Body of pancreas (tissue), 4 donors: ENCODE data around the gene NACC2. TPM values are rescaled to one million over a fixed set of nuclear protein-coding genes. Genes with fewer than 3 reads are reported as not detected.

ENCODE experiments used
- ATAC-seq: fragments of 150-250 bp; one replicate; pipeline ENCODE4 v1.9.1; 2016
- DNase-seq, 4 donors: peaks; one replicate each; pipeline ENCODE4 v3.0.0-alpha.2; 2019
- H3K27ac ChIP-seq, 4 donors: fragments of 200-600 bp; sonication (generic); 1 replicate in 3 of 4; 2 replicates in 1 of 4; pipeline versions ENCODE4 v1.5.1 to v1.6.1; 2016 to 2019; ENCODE audit warnings: mild to moderate bottlenecking in 1 of 4, mixed read lengths in 1 of 4, moderate library complexity in 1 of 4
- H3K27me3 ChIP-seq, 2 donors: fragments of 200-600 bp; sonication (generic); one replicate each; pipeline ENCODE4 v1.6.0; 2016; ENCODE audit warnings: mild to moderate bottlenecking in 1 of 2
- H3K36me3 ChIP-seq, 2 donors: fragments of 200-600 bp; sonication (generic); replicated peaks in 1 of 2; 2 replicates each; pipeline ENCODE4 v1.5.1; 2016; ENCODE audit warnings: low read depth in 2 of 2; ENCODE audit not compliant: insufficient read depth in 1 of 2
- H3K4me1 ChIP-seq: fragments of 200-600 bp; sonication (generic); one replicate; pipeline ENCODE4 v1.6.0; 2016
- H3K4me3 ChIP-seq, 2 donors: fragments of 200-600 bp; sonication (generic); 1 replicate in 1 of 2; 2 replicates in 1 of 2; pipeline ENCODE4 v1.5.1; 2016 to 2019
- H3K9me3 ChIP-seq, 3 donors: fragments of 200-600 bp; sonication (generic); 1 replicate in 2 of 3; 2 replicates in 1 of 3; pipeline ENCODE4 v1.5.1; 2016
- CTCF ChIP-seq, 7 experiments: fragments of 450-650 bp in 4 of 7; fragments of 200-600 bp in 3 of 7; sonication (generic) in 3 of 7; IDR thresholded peaks; one replicate each; pipeline ENCODE4 v1.5.1; 2016 to 2019; ENCODE audit warnings: antibody characterized with exemption in 7 of 7
- POLR2A ChIP-seq, 3 donors: fragments of 450-650 bp; IDR thresholded peaks; one replicate each; pipeline ENCODE4 v1.6.1; 2016; ENCODE audit warnings: antibody characterized with exemption in 3 of 3, mild to moderate bottlenecking in 2 of 3
- WGBS, 2 donors: methylation state at CpG; one replicate each; pipeline ENCODE4 v1.1.5; 2017; 5-methylcytosine and 5-hydroxymethylcytosine counted together
- intact Hi-C: fragments of 100-400 bp; cut with DNase I; formaldehyde crosslinking; loops from one replicate; pipeline ENCODE4 v1.15.1; 2023
- total RNA-seq, 2 donors: library from RNA; depleted of rRNA; stranded (reverse); fragments of >200 nt; gene quantifications; one replicate each; pipeline ENCODE4 v1.1.0, GENCODE V29; 2016

The NACC2 gene
- total RNA-seq, 2 donors from 2014 or later, result 16.6 to 21.1 TPM

GRCh38 chr9:135995816-135996215 lies 99.3 kb downstream of the NACC2 start:
- 91 to 93% methylated on average over 14 to 21 of the region's 21 CpGs for WGBS, 2 donors
- DNase-seq (no peak), ATAC-seq (no peak)
- peaks cover 19% of the 10 kb centered on the region for H3K4me1 ChIP-seq
- H3K36me3 ChIP-seq, result no peaks in the 10 kb centered on the region
- H3K4me3 ChIP-seq, result no peak overlapping the region
- H3K27me3 ChIP-seq, result no peaks in the 10 kb centered on the region
- no peaks in the 10 kb centered on the region for H3K9me3 ChIP-seq
- no peak overlapping the region for H3K27ac ChIP-seq
- no peak for TF ChIP-seq POLR2A (IDR thresholded peaks at IDR 0.05)
- TF ChIP-seq CTCF (IDR thresholded peaks at IDR 0.05), result no peak
- intact Hi-C loops, result no loop called here

GRCh38 chr9:135994501-135995192 lies 100.4 kb downstream of the NACC2 start:
- intact Hi-C loops, result no loop called here
- Histone ChIP-seq H3K4me3 (no peak overlapping the region), H3K27ac (no peak overlapping the region), H3K36me3 (no peaks in the 10 kb centered on the region), H3K4me1 (peaks cover 27% of the 10 kb centered on the region), H3K27me3 (no peaks in the 10 kb centered on the region), H3K9me3 (no peaks in the 10 kb centered on the region)
- TF ChIP-seq POLR2A (IDR thresholded peaks at IDR 0.05) (no peak), CTCF (IDR thresholded peaks at IDR 0.05) (no peak)
- 45 to 61% methylated on average over 13 to 20 of the region's 20 CpGs for WGBS, 2 donors
- no peak for ATAC-seq
- DNase-seq, result no peak

GRCh38 chr9:135993765-135994500 lies 101.2 kb downstream of the NACC2 start:
- intact Hi-C loops, result no loop called here
- 80 to 81% methylated on average over 10 to 27 of the region's 27 CpGs for WGBS, 2 donors
- Histone ChIP-seq H3K9me3 (no peaks in the 10 kb centered on the region), H3K4me1 (peaks cover 32% of the 10 kb centered on the region), H3K36me3 (no peaks in the 10 kb centered on the region), H3K27me3 (no peaks in the 10 kb centered on the region), H3K27ac (peak overlapping the region in 1 of 4 donors; percentile 80), H3K4me3 (no peak overlapping the region)
- no peak for DNase-seq
- no peak for ATAC-seq
- TF ChIP-seq CTCF (IDR thresholded peaks at IDR 0.05) (no peak), POLR2A (IDR thresholded peaks at IDR 0.05) (no peak)

GRCh38 chr9:135993409-135993742 lies 101.7 kb downstream of the NACC2 start:
- intact Hi-C loops, result no loop called here
- ATAC-seq (no peak), DNase-seq (no peak)
- no peak overlapping the region for H3K4me3 ChIP-seq
- H3K27ac ChIP-seq, result peak overlapping the region; percentile 20 to 80 (median 64)
- H3K4me1 ChIP-seq, result peaks cover 32% of the 10 kb centered on the region
- TF ChIP-seq POLR2A (IDR thresholded peaks at IDR 0.05) (no peak), CTCF (IDR thresholded peaks at IDR 0.05) (no peak)
- WGBS, 2 donors, result 51 to 91% methylated on average over 4 to 13 of the region's 13 CpGs
- no peaks in the 10 kb centered on the region for H3K36me3 ChIP-seq
- no peaks in the 10 kb centered on the region for H3K27me3 ChIP-seq
- no peaks in the 10 kb centered on the region for H3K9me3 ChIP-seq
